Esophagus squamous epithelium (tissue), 5 donors: ENCODE measurements around the gene NUDT16L1. TPM values are rescaled to one million over a fixed set of nuclear protein-coding genes. Genes with fewer than 3 reads are reported as not detected.

Experiments used
- DNase-seq: peaks from one replicate; lab custom pipeline; 2025; lab: John Stamatoyannopoulos, UW
- H3K27ac ChIP-seq, 4 donors: fragments of 200-600 bp; sonication (generic); one replicate each; pipeline ENCODE4 v1.5.1; 2016 to 2019; ENCODE audit warnings: mild to moderate bottlenecking in 1 of 4
- H3K27me3 ChIP-seq, 4 donors: fragments of 200-600 bp; sonication (generic); 1 replicate in 3 of 4; 2 replicates in 1 of 4; pipeline versions ENCODE4 v1.5.1 to v1.6.0; 2017 to 2021; ENCODE audit warnings: antibody characterized with exemption in 1 of 4
- H3K36me3 ChIP-seq, 3 donors: fragments of 200-600 bp; sonication (generic); one replicate each; pipeline ENCODE4 v1.5.1; 2016 to 2019
- H3K4me1 ChIP-seq, 3 donors: fragments of 200-600 bp; sonication (generic); one replicate each; pipeline ENCODE4 v1.5.1; 2017 to 2019
- H3K4me3 ChIP-seq, 4 donors: fragments of 200-600 bp; sonication (generic); 1 replicate in 3 of 4; 2 replicates in 1 of 4; pipeline ENCODE4 v1.5.1; 2016 to 2019; ENCODE audit warnings: mild to moderate bottlenecking in 2 of 4, moderate library complexity in 1 of 4
- H3K9me3 ChIP-seq, 3 donors: fragments of 200-600 bp; sonication (generic); one replicate each; pipeline ENCODE4 v1.5.1; 2016 to 2019
- CTCF ChIP-seq, 6 experiments: fragments of 450-650 bp in 4 of 6; fragments of 200-600 bp in 2 of 6; sonication (generic) in 2 of 6; IDR thresholded peaks; one replicate each; pipeline ENCODE4 v1.5.1; 2016 to 2019; ENCODE audit warnings: antibody characterized with exemption in 6 of 6, mild to moderate bottlenecking in 4 of 6, moderate library complexity in 4 of 6
- POLR2A ChIP-seq, 4 donors: fragments of 450-650 bp; IDR thresholded peaks; one replicate each; pipeline ENCODE4 v1.6.1; 2017; ENCODE audit warnings: antibody characterized with exemption in 4 of 4, mild to moderate bottlenecking in 4 of 4, moderate library complexity in 3 of 4
- WGBS, 2 donors: methylation state at CpG; one replicate each; pipeline ENCODE4 v1.1.5; 2018; 5-methylcytosine and 5-hydroxymethylcytosine counted together
- intact Hi-C: fragments of 100-400 bp; cut with DNase I; formaldehyde crosslinking; loops from one replicate; pipeline ENCODE4 v1.15.0; 2022
- total RNA-seq, 4 donors: library from RNA; depleted of rRNA; stranded (reverse); fragments of >200 nt; gene quantifications; one replicate each; pipeline ENCODE4 v1.1.0, GENCODE V29; 2016
- donor health status: DM: yes; HTN: yes; CAD: no.

NUDT16L1 gene
- total RNA-seq, 4 donors from 2014 or later, result 18.5 to 27.8 (median 21.0) TPM

- peak overlapping the region in 3 of 4 donors; percentile 5 to 70 (median 26) for H3K27ac ChIP-seq
- H3K27me3 ChIP-seq, result no peaks in the 10 kb centered on the region
- peaks cover 22 to 89% (median 25%) of the 10 kb centered on the region in 3 donors for H3K36me3 ChIP-seq
- 52 to 59% methylated on average over 5 of the region's 5 CpGs for WGBS, 2 donors
- no peak for TF ChIP-seq CTCF (IDR thresholded peaks at IDR 0.05)
- no peak for TF ChIP-seq POLR2A (IDR thresholded peaks at IDR 0.05)
- H3K4me1 ChIP-seq, result peaks cover 14 to 45% (median 15%) of the 10 kb centered on the region in 3 donors
- intact Hi-C loops, result no loop called here
- no peaks in the 10 kb centered on the region for H3K9me3 ChIP-seq
- no peak for DNase-seq
- H3K4me3 ChIP-seq, result no peak overlapping the region
These were observed 29.9 kb upstream of the NUDT16L1 start for GRCh38 chr16:4663465-4663776.

- TF ChIP-seq CTCF (IDR thresholded peaks at IDR 0.05) (no peak), POLR2A (IDR thresholded peaks at IDR 0.05) (no peak)
- Histone ChIP-seq H3K27ac (peak overlapping the region in 3 of 4 donors; percentile 5 to 79 (median 70)), H3K9me3 (no peaks in the 10 kb centered on the region), H3K36me3 (peaks cover 22 to 89% (median 30%) of the 10 kb centered on the region in 3 donors), H3K27me3 (no peaks in the 10 kb centered on the region), H3K4me1 (peaks cover 14 to 45% (median 15%) of the 10 kb centered on the region in 3 donors), H3K4me3 (no peak overlapping the region)
- intact Hi-C loops, result no loop called here
- 67 to 71% methylated on average over 12 to 17 of the region's 25 CpGs for WGBS, 2 donors
- no peak for DNase-seq
These were observed 29.4 kb upstream of the NUDT16L1 start for GRCh38 chr16:4663777-4664465.

- H3K4me1 ChIP-seq, result peaks cover 14 to 43% (median 15%) of the 10 kb centered on the region in 3 donors
- no peaks in the 10 kb centered on the region for H3K27me3 ChIP-seq
- DNase-seq, result no peak
- peak overlapping the region; percentile 6 to 79 (median 62) for H3K27ac ChIP-seq
- intact Hi-C loops, result no loop called here
- no peaks in the 10 kb centered on the region for H3K9me3 ChIP-seq
- H3K36me3 ChIP-seq, result peaks cover 22 to 89% (median 36%) of the 10 kb centered on the region in 3 donors
- H3K4me3 ChIP-seq, result no peak overlapping the region
- 28 to 85% methylated on average over 5 to 18 of the region's 26 CpGs for WGBS, 2 donors
- no peak for TF ChIP-seq CTCF (IDR thresholded peaks at IDR 0.05)
- no peak for TF ChIP-seq POLR2A (IDR thresholded peaks at IDR 0.05)
These were observed 28.6 kb upstream of the NUDT16L1 start for GRCh38 chr16:4664538-4665418.

- Histone ChIP-seq H3K4me3 (no peak overlapping the region), H3K4me1 (peaks cover 14 to 24% (median 15%) of the 10 kb centered on the region in 3 donors), H3K27me3 (no peaks in the 10 kb centered on the region), H3K9me3 (no peaks in the 10 kb centered on the region), H3K36me3 (peaks cover 22 to 92% (median 36%) of the 10 kb centered on the region in 3 donors), H3K27ac (no peak overlapping the region)
- intact Hi-C loops, result no loop called here
- TF ChIP-seq POLR2A (IDR thresholded peaks at IDR 0.05), result no peak
- TF ChIP-seq CTCF (IDR thresholded peaks at IDR 0.05), result no peak
- 80 to 96% methylated on average over 4 to 5 of the region's 20 CpGs for WGBS, 2 donors
- DNase-seq, result no peak
These were observed 26.7 kb upstream of the NUDT16L1 start for GRCh38 chr16:4666537-4667202.
